DOHH2 (cell line): ENCODE data around the gene GDPD4.

ENCODE experiments used
- H3F3A ChIP-seq: fragments of 200-600 bp; sonication (generic), shearing (Covaris generic); 2 replicates; pipeline ENCODE4 v1.6.0; 2016; ENCODE audit warnings: antibody characterized with exemption, mild to moderate bottlenecking; ENCODE audit not compliant: control insufficient read depth, insufficient read depth
- H3K27ac ChIP-seq: fragments of 200-600 bp; sonication (generic); 2 replicates; pipeline ENCODE4 v1.5.1; 2014; ENCODE audit warnings: low read depth, mild to moderate bottlenecking, low read length, moderate library complexity
- H3K27me3 ChIP-seq: fragments of 200-600 bp; sonication (generic); 2 replicates; pipeline ENCODE4 v1.6.1; 2014; ENCODE audit warnings: mild to moderate bottlenecking, low read length, mixed read lengths; ENCODE audit not compliant: control insufficient read depth
- H3K36me3 ChIP-seq: fragments of 200-600 bp; sonication (generic); 2 replicates; pipeline ENCODE4 v1.6.1; 2014; ENCODE audit warnings: mild to moderate bottlenecking, low read length, moderate library complexity, mixed read lengths; ENCODE audit not compliant: control insufficient read depth
- H3K4me1 ChIP-seq: fragments of 200-600 bp; sonication (generic); 2 replicates; pipeline ENCODE4 v1.6.1; 2014; ENCODE audit warnings: mild to moderate bottlenecking, low read length, mixed read lengths; ENCODE audit not compliant: control insufficient read depth
- H3K4me2 ChIP-seq: fragments of 200-600 bp; sonication (generic); 2 replicates; pipeline ENCODE4 v1.6.0; 2014; ENCODE audit warnings: mild to moderate bottlenecking, low read length, moderate library complexity
- H3K4me3 ChIP-seq: fragments of 200-600 bp; sonication (generic); 2 replicates; pipeline ENCODE4 v1.5.1; 2014; ENCODE audit warnings: mild to moderate bottlenecking, low read length, mixed read lengths
- H3K79me2 ChIP-seq: fragments of 200-600 bp; sonication (generic); 2 replicates; pipeline ENCODE4 v1.6.1; 2014; ENCODE audit warnings: mild to moderate bottlenecking, low read length, mixed read lengths; ENCODE audit not compliant: control insufficient read depth
- H3K9me2 ChIP-seq: fragments of 200-600 bp; sonication (generic); replicated peaks from 2 replicates; pipeline ENCODE4 v1.6.1; 2014; ENCODE audit warnings: mild to moderate bottlenecking, low read length, mixed read lengths; ENCODE audit not compliant: control insufficient read depth
- H3K9me3 ChIP-seq: fragments of 200-600 bp; sonication (generic); 2 replicates; pipeline ENCODE4 v1.6.1; 2014; ENCODE audit warnings: antibody characterized with exemption, low read length, mixed read lengths; ENCODE audit not compliant: control insufficient read depth, insufficient read depth
- H4K20me1 ChIP-seq: fragments of 200-600 bp; sonication (generic); 2 replicates; pipeline ENCODE4 v1.6.0; 2014; ENCODE audit warnings: low read depth, mild to moderate bottlenecking, antibody characterized with exemption, low read length, moderate library complexity; ENCODE audit not compliant: control insufficient read depth, insufficient read depth
- CTCF ChIP-seq: fragments of 200-600 bp; sonication (generic); IDR thresholded peaks from one replicate; pipeline ENCODE4 v1.5.1; 2014; ENCODE audit warnings: antibody characterized with exemption, mild to moderate bottlenecking, low read depth, low read length; ENCODE audit not compliant: poor library complexity, severe bottlenecking
- EZH2phosphoT487 ChIP-seq: fragments of 200-600 bp; sonication (generic); IDR thresholded peaks from 2 replicates; pipeline ENCODE4 v1.6.1; 2017; ENCODE audit warnings: borderline replicate concordance, mild to moderate bottlenecking, antibody characterized with exemption, low read length, moderate library complexity, mixed read lengths

GDPD4 gene

GRCh38 chr11:77324508-77324907 is 23.0 kb upstream of the GDPD4 start:
- Histone ChIP-seq H3K4me3 (no peak overlapping the region), H3K27ac (no peak overlapping the region), H3K9me3 (no peaks in the 10 kb centered on the region), H3K4me2 (no peak overlapping the region), H3K9me2 (no peaks in the 10 kb centered on the region), H3K36me3 (no peaks in the 10 kb centered on the region), H3K79me2 (no peaks in the 10 kb centered on the region), H3K27me3 (no peaks in the 10 kb centered on the region), H4K20me1 (no peaks in the 10 kb centered on the region), H3F3A (no peaks in the 10 kb centered on the region), H3K4me1 (no peaks in the 10 kb centered on the region)
- TF ChIP-seq EZH2phosphoT487 (no peak), CTCF (no peak)

GRCh38 chr11:77322926-77323590 is 21.6 kb upstream of the GDPD4 start:
- Histone ChIP-seq H3K27ac (no peak overlapping the region), H3K27me3 (no peaks in the 10 kb centered on the region), H3K36me3 (no peaks in the 10 kb centered on the region), H3K79me2 (no peaks in the 10 kb centered on the region), H4K20me1 (no peaks in the 10 kb centered on the region), H3K9me3 (no peaks in the 10 kb centered on the region), H3K4me2 (no peak overlapping the region), H3K4me3 (no peak overlapping the region), H3K9me2 (no peaks in the 10 kb centered on the region), H3K4me1 (no peaks in the 10 kb centered on the region), H3F3A (no peaks in the 10 kb centered on the region)
- no peak for TF ChIP-seq EZH2phosphoT487

- TF ChIP-seq EZH2phosphoT487 (no peak), CTCF (no peak)
- Histone ChIP-seq H3K4me2 (no peak overlapping the region), H3K4me1 (no peaks in the 10 kb centered on the region), H3K27me3 (no peaks in the 10 kb centered on the region), H3K79me2 (no peaks in the 10 kb centered on the region), H3F3A (no peaks in the 10 kb centered on the region), H4K20me1 (no peaks in the 10 kb centered on the region), H3K9me3 (no peaks in the 10 kb centered on the region), H3K9me2 (no peaks in the 10 kb centered on the region), H3K4me3 (no peak overlapping the region), H3K27ac (no peak overlapping the region), H3K36me3 (no peaks in the 10 kb centered on the region)
Measured at GRCh38 chr11:77322506-77322905, 21.0 kb upstream of the GDPD4 start.

- H3K27me3 ChIP-seq = peaks cover 5% of the 10 kb centered on the region; the same call in 1 of the 2 replicates
- no peaks in the 10 kb centered on the region for H3K79me2 ChIP-seq
- H4K20me1 ChIP-seq = no peaks in the 10 kb centered on the region
- no peak overlapping the region for H3K27ac ChIP-seq
- no peak overlapping the region for H3K4me3 ChIP-seq
- no peaks in the 10 kb centered on the region for H3K36me3 ChIP-seq
- H3K9me3 ChIP-seq = no peaks in the 10 kb centered on the region
- no peaks in the 10 kb centered on the region for H3F3A ChIP-seq
- no peak for TF ChIP-seq CTCF
- H3K4me1 ChIP-seq = no peaks in the 10 kb centered on the region
- no peaks in the 10 kb centered on the region for H3K9me2 ChIP-seq
- H3K4me2 ChIP-seq = no peak overlapping the region
Measured at GRCh38 chr11:77320351-77320750, 18.9 kb upstream of the GDPD4 start.
